Erythroblast (primary cell): Measurements from ENCODE around the gene WAC.

Experiments
- GATA1 ChIP-seq: IDR thresholded peaks from 2 replicates; pipeline ENCODE4 v1.6.1; 2011; ENCODE audit warnings: low read depth, mild to moderate bottlenecking, control low read depth, low read length, moderate library complexity
- POLR2A ChIP-seq: IDR thresholded peaks from 2 replicates; pipeline ENCODE4 v1.6.1; 2011; ENCODE audit warnings: mild to moderate bottlenecking, low read length

GRCh38 chr10:28623483-28623882 is 90.6 kb downstream of the WAC start:
- TF ChIP-seq POLR2A: no peak
- TF ChIP-seq GATA1: no peak
